ENCODE measurements around the gene TMEM18.
"Not testable (repeated sequence)": the region's sequence is repeated elsewhere in the genome, so short reads cannot be mapped to it uniquely, and the experiment has no call there.

TMEM18 gene

DNA sequence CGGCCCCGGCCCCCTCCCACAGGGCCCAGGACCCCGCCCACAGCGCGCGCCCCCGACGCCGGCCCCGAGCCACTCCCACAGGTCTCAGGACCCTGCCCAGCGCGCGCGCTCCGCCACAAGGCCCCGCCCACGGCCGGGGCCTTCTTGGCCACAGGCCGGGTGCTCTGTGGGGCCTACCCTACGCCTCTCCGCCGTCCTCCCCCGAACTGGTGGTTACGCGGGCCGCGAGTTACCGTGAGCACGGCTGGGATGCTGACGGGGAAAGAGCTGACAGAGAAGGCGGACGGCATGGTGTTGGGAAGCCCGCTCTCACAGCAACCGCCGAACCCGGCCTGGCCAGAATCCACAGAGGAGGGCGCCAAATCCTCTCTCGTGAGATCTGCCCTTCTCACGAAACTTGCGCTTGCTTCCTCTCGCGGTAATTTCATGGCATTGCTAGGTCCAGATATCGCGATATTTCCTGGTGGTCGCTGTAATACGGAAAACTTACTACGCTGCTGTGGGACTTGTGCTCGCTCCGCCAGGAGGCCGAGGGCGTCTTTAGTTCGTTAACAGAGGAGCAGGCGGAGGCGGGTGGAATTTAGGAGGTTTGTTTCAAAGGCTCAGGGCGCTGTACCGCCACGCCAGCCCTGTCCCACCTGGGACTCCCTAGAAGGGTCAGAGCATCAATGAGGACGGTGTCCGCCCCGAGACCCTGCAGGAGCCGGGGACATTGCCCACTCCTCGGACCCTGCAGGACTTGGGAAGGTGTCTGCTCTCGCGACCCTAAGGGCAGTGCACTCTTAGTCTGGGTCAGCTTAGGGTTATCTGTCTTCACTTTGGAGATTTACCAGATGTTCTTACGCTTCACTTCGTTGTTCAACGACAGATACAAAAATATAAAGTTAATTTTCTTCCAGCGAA lies at the start of gene TMEM18:
TSS of gene TMEM18 (minus strand) at position 351 of the 903 bp plus-strand sequence. CDS start at position 290, 61 bp downstream.
- in situ Hi-C loops (cut with MboI; ENCODE audit: low sequenced_read_pairs): no loop called here

DNA sequence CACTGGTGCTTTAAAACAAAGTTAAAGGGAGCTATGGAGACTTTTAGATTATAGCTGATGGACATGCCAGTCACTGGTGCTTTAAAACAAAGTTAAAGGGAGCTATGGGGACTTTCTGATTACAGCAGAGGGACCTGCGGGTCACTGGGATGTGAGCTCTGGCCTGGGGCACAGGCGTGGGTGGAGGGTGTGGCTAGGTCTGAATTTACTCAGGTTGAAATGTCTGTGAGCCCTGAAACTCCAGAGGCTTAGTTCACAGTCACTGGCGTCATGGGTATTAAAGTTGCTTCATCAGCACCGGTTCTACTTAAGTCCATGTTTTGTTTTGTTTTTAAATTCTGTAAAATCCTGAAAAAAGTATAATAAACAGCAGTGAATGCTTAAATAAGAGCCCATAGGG lies 49.0 kb upstream of the TMEM18 start:
- in situ Hi-C loops (cut with MboI; ENCODE audit: low sequenced_read_pairs): no loop called here

DNA sequence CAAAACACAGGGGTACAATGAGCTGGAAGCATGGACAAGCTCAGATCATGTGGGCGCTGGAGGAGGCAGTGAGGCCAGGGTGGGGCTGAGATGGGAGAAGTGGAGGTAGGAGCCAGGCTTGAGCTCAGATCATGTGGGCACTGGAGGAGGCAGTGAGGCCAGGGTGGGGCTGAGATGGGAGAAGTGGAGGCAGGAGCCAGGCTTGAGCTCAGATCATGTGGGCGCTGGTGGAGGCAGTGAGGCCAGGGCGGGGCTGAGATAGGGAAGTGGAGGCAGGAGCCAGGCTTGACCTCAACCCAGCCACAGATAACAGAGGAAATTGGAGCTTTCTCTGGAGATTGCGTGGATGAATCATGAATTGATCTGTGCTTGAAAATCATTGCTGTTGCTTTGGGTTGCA lies 48.3 kb upstream of the TMEM18 start:
- in situ Hi-C loops (cut with MboI; ENCODE audit: low sequenced_read_pairs): no loop called here

DNA sequence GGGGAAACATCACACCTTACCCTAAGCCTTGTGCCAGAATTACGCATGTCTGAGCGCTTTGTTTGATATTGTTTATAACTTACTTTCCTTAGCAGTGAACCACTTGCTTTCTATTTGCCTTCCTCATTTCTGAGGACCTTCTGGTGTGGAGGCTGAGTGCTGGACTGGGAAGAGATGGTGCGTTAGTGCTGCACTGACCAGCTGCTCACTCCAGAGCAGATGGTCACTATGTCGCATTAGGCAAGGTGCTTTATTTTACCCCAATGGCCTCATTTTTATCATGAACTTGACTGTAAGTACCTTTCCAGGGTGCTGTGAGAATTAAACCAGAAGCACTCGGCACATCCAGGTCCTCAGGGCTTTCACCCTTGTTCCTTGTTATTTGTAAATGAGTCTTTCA lies 46.6 kb upstream of the TMEM18 start:
- in situ Hi-C loops (cut with MboI; ENCODE audit: low sequenced_read_pairs): no loop called here

DNA sequence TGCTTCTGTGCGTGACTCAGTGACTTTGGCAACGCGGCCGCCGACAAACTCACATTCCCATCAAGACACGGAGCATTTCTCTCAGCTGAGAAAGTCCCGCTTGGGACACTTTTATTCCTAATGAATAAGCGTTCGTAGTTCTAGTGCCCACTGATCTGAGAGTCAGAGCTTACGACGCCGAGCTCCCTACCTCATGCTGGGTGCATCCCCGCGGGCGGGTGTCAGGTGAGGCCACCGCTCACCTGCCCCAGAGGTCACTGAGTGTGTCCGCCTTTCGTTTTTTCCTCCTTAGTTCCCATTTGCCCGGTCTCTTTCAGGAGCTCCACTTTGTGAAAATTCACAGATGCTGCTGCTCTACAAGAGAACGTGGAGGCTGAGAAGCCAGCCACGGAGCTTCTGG lies 43.6 kb upstream of the TMEM18 start:
- in situ Hi-C loops (cut with MboI; ENCODE audit: low sequenced_read_pairs): no loop called here

DNA sequence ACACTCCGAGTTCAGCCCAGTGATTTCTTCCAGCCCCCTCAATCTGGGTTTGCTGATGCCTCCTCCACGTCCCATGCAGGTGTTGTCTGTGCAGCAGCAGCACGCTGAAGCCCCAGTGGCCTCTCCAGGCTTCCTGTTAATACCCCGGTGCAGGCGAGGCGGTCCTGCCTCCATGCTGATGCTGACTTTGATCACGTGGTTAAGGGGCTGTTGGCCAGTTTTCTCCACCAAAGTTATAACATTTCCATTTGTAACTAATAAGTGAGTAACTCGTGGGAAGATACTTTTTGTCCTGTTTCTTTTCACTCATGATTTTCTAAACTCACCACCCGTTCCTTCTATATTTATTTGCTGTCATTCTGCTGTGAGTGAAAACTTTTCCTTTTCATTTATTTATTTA lies 42.5 kb upstream of the TMEM18 start:
- in situ Hi-C loops (cut with MboI; ENCODE audit: low sequenced_read_pairs): no loop called here

DNA sequence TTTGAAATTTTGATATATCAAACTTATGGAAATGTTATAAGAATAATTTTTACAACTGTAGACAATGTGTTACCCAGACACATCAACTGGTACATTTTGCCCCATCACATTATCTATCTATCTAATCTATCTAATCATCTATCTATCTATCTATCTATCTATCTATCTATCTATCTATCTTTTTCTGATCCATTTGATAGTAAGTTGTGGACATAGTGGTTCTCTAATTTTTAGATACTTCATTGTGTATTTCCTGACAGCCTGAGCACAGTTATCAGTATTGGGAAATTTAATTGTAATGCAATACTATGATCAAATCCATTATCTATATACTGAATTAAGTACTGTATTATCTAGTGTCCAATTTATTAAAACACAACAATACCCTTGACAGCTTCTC lies 42.0 kb upstream of the TMEM18 start:
- in situ Hi-C loops (cut with MboI; ENCODE audit: low sequenced_read_pairs): no loop called here

DNA sequence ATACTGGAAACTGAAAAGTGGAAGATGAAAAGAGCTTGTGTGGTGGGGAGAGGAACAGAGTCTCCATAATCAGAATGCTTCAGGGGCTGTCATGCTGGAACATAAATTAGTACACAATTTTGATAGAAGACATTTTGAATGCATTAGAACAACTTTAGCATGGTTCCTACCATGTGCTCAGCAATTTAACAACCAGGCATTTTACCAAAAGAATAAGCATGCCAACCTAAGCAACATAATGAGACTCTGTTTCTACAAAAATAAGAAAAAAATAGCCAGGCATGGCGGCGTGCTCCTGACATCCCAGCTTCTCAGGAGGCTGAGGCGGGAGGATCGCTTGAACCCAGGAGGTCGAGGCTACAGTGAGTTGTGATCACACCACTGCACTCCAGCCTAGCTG lies 40.5 kb upstream of the TMEM18 start:
- in situ Hi-C loops (cut with MboI; ENCODE audit: low sequenced_read_pairs): no loop called here

DNA sequence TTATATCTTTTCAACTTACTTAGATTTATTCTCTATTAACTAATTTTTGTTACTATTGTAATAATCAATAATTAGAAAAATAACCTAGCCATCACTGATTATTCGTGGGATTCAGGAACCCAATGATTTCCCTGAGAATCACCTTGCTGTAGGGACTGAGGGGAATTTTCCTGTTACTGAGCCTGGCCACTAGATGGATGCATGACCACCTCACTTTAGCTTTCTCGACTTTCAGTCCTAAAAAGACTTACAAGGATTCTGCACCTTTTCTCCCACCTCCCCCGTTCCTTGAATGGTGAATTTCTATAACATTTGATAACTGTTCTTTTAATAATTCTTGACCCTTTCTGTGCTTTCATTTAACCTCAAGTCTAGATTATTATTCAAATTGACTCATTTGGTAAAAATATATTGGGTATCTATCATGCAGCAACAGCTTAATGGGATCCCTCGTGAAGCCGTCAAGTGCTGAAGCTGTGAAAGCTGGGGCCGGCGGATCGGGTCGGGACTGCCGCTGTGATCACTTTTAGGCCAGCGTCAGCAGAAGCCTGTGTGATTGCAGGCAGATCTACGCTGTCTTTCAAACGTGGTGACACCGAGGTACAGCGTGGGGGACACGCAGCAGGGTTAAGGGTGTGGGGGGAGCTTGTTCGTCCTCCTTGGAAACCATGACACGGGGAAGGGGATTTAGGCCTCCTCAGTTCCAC lies 38.8 kb upstream of the TMEM18 start:
- in situ Hi-C loops (cut with MboI; ENCODE audit: low sequenced_read_pairs): no loop called here

DNA sequence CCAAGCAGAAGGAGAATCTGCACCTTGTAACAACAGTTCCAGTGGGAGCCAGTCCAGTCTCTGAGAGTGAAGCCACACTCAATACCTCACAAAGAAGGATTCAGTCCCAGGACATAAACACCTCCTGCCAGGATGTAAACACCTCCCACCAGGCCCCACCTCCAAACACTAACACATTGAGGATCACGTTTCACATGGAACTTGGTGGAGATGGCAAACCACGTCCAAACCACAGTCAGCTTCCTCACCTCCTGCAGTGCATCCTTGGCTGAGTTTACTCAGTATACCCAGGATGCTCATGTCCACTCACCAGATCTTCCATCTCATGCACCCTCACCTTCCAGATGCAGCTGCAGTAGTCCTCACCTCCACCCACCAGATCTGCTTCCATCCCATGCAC lies 37.8 kb upstream of the TMEM18 start:
- in situ Hi-C loops (cut with MboI; ENCODE audit: low sequenced_read_pairs): no loop called here

DNA sequence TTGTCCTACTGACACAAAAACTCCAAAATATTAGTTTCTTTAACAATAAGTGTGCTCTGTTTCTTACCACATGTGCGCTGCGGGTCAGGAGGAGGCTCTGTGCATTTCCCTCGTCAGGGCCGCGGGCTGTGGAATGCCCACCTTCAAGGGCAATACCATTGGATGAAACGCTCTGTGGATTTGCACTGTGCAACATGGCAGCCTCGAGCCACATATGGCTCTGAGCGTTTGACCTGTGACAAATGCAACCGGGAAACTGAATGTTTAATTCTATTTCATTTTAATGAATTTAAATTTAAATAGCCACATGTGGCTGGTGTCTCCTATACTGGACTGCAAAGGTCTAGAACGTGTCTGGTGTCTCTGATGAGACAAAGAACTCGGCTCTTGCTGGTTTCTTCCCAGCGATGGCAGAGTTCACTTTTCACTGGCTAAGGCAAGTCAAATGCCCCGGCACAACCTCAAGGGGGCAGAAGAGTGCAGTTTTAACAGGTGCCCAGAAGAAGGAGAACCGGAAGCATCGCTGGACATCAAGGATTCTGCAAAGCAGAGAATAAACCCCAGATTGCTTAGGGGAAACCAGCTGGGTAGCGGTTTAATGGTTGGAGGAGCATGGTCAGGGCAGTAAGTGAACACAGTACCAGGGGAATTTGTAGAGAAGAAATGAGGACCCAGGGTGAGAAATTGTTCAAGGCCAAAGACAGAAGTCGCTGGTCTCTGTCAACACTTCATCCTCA lies 37.0 kb upstream of the TMEM18 start:
- in situ Hi-C loops (cut with MboI; ENCODE audit: low sequenced_read_pairs): no loop called here

DNA sequence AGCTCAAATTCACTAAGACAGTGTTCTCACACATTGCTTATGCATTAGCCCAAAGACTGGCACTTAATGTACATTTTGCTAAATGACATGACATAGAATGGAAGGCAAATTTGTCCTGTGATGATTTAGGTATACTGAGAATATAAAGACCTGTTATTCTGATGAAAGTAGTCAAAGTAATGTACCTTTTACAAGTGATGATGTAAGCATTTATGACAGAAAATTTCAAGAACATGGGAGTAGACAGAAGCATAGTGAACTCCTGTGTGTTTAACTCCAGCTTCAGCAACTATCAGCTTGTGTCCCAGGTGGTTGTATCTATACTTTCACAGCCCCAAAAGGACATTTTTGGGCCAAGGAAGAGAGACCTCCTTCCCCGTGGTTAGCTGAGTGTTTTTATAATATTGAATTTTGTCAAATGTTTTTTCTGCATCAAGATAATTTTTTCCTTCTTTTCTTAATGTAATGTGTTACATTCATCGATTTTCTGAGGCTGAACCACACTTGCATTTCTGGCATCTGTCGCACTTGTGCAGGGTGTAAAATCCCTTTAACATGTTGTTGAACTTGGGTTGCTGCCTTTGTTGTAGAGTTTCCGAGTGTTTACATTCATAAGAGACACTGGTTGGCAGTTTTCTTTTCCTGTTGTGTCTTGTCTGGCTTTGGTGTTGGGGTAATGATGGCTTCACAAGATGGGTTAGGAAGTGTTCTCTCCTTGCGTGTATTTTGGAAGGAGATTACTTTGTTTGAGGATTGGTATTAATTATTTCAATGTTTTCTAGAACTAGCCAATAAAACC lies 33.9 kb upstream of the TMEM18 start:
- in situ Hi-C loops (cut with MboI; ENCODE audit: low sequenced_read_pairs): no loop called here

DNA sequence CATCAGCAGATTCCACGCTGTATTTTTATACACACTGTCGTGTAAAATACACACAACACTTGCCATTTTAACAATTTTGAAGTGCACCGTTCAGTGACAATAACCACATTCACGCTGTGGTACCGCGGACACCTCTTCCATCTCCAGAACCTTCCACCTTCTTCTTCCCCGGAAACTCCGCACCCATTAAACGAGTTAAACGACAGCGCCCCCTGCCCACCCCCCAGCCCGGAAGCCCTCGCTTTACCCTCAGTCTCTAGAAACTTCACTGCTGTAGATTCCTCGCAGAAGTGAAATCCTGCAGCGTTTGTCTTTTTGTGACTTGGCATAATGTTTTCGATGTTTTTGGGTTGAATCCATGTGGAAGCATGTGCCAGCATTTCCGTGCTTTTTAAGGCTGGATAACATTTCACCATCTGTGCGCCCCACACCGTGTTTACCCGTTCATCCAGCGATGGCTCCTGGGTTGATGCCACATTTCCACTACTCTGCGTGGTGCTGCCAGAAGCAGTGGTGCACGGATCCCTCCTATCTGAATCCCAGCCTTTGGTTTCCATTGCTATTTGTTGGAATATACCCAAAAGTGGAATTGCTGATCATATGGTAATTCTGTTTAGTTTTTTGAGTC lies 32.0 kb upstream of the TMEM18 start:
- in situ Hi-C loops (cut with MboI; ENCODE audit: low sequenced_read_pairs): no loop called here

DNA sequence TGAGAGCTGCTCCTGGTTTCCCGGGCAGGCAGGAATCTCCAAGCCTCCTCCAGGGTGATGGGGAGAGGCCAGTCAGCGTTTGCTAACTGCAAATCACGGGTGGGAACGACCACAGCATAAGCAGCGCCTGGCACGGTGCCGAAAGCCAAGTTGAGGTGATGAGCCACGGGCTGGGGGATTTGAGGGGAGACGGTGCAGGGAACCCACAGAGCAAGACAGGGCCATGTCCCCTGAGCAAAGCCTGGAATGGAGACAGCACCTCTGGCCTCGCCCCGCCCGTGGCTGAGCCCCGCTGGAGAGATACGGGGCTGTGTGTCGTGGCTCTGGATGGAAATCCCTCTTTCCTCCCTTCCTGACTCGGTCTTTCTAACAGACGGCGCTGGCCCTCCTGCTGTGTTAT lies 31.5 kb upstream of the TMEM18 start:
- in situ Hi-C loops (cut with MboI; ENCODE audit: low sequenced_read_pairs): no loop called here

DNA sequence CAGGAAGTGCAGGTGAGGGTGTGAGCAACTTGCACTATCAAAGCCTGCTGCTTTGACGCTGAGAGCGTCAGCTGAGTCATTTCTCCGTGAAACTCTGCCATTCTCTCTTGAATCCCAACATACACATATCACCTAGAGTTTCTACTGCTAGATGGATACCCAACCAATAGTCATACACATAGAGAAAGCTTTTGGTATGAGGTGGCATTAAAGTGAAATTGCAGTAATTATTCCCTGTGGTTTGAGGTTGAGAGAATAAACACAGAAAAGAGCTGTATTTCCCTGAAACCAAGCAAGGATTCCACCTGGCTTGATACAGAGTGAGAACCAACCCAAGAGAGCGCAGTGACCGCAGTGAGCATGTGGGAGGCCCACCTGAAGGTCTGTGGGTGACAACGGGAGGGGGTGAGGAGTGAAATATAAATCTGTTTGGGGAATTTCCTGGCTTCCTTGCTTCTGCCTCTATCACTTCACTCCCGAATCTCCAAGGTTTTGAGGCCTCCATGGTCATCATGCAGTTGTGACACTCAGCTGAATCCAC lies 28.8 kb upstream of the TMEM18 start:
- in situ Hi-C loops (cut with MboI; ENCODE audit: low sequenced_read_pairs): no loop called here

DNA sequence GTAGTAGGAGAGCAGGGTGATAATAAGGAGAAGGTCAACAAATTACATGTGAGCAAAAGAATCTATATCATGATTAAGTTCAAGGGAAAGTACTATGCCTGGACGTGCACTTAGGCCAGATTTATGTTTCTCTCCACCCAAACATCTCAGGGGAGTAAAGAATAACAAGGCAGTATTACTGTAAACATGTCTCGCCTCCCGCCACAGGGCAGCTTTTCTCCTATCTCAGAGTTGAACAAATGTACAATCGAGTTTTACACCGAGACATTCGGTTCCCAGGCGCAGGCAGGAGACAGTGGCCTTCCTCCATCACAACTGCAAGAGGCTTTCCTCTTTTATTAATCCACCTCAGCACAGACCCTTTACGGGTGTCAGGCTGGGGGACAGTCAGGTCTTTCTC lies 25.6 kb upstream of the TMEM18 start:
- in situ Hi-C loops (cut with MboI; ENCODE audit: low sequenced_read_pairs): not testable (repeated sequence)

DNA sequence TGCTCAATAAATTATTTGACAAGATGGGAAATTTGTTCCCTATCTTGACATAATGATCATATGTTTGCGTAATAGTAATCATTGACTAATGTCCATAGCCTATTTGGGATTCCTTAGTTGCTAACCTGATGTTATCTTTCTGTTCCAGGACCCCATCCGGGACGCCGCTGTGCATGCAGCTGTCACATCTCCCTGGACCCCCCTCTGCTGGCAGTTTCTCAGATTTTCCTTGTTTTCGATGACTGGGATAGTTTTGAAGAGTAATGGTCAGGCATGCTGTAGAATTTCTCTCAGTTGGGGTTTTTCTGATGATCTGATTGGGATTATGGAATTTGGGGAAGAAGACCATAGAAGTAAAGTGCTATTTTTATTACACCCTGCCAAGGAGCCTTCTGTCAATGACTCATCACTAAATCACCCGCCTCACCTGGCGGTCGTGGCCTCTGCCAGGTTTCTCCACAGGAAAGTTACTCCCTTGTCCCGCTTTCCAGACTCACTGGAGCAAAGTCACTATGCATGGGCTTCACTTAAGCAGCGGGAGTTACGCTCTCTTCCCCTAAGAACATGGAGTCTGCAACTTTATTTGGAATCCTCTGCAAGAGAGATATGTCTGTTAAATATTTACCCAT lies 19.9 kb upstream of the TMEM18 start:
- in situ Hi-C loops (cut with MboI; ENCODE audit: low sequenced_read_pairs): no loop called here

DNA sequence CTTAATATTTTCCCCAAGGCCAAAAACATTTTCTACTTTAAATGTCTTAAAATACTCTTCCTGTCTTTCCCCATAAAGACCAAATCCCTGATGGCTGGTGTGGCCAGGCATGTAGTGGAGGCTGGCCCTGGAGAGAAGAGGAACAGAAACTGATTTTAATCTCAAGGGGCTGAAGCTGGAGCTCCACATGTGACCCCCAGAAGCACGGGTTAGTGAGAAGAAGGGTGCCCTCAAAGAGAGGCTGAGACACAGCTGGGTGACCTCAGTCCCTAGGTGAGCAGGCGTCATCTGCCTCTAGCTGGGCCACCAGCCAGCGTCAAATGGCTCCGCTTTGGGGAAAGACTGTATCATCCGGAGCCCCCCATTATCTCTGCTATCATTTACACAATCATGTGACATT lies 19.3 kb upstream of the TMEM18 start:
- in situ Hi-C loops (cut with MboI; ENCODE audit: low sequenced_read_pairs): no loop called here

DNA sequence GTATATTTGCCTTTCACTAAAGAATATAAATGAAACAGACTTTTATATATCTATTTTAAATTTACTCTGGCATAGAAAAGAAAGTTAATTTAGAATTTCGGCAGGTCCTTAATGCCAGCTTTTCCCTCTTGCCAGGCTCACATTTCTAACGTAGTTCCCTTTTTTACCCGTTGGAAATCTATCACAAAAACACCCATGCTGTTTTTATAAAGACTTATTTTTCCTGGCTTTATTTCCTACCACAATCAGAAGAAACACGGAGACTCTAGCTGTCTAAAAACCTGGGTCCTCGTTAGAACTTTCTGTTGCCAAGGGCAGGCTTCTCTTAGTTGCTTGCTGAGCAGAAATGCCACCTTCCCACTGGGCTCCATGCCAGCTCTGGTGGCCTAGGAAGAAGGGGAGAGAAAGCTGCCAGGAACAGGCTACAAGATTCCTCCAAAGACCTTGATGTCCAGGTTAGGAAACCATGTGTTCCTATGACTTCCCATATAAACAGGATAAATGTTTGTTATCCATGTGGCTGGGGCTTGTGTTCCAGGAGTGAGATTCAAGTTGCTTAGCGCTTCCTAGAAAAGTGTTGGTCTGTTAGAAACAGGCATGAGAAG lies 17.8 kb upstream of the TMEM18 start:
- in situ Hi-C loops (cut with MboI; ENCODE audit: low sequenced_read_pairs): no loop called here
